ENCODE results near the gene PFKFB4. TPM values are rescaled to one million over a fixed set of nuclear protein-coding genes. Genes with fewer than 3 reads are reported as not detected.

The PFKFB4 gene
- total and polyA plus RNA-seq, 2 of the 8 experiments (the other 6 are each of a cell fraction or from before 2014, with no cell fraction given): 10.7 to 20.1 TPM

DNA sequence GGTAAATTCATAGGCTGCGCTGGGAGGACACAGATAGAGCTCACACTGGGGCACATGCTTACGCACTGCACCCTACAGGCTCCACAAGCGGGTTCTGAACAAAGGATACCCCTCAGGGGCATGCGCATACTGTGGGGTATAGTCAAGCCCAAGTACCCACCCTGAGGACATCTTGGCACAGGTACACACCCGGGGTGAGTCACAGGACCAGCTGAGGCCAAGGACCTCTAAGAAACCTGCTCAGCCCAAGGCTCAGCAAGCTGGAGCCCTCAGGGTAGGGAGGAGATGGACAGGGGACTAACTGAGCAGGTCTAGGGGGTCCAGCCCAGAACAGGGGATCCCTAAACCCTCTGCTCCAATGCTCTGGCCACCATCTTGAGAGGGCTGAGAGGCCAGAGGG, 55.9 kb downstream of the PFKFB4 start (continued):
- TF ChIP-seq CTBP2 (IDR thresholded peaks at IDR 0.05; ENCODE audit: borderline replicate concordance, insufficient read depth, insufficient read length, low read length) (no peak), BRCA1 (IDR thresholded peaks at IDR 0.05; ENCODE audit: low read depth, low read length) (no peak)
- TF ChIP-seq, protein P1, sequence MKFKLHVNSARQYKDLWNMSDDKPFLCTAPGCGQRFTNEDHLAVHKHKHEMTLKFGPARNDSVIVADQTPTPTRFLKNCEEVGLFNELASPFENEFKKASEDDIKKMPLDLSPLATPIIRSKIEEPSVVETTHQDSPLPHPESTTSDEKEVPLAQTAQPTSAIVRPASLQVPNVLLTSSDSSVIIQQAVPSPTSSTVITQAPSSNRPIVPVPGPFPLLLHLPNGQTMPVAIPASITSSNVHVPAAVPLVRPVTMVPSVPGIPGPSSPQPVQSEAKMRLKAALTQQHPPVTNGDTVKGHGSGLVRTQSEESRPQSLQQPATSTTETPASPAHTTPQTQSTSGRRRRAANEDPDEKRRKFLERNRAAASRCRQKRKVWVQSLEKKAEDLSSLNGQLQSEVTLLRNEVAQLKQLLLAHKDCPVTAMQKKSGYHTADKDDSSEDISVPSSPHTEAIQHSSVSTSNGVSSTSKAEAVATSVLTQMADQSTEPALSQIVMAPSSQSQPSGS (IDR thresholded peaks at IDR 0.05; ENCODE audit: low read length): no peak

Data from H1 (cell line).